HL-60 (cell line): ENCODE data around the gene PRR23B.

Experiments used
- SPI1 ChIP-seq: IDR thresholded peaks from 2 replicates; pipeline ENCODE4 v1.6.1; 2012; ENCODE audit warnings: low read depth, mild to moderate bottlenecking, borderline replicate concordance
- TF ChIP-seq, protein P1 (sequence below): IDR thresholded peaks from one replicate; pipeline ENCODE4 v1.5.1; 2011; ENCODE audit warnings: low read length, control low read depth, inconsistent platforms; ENCODE audit not compliant: insufficient read depth

- TF ChIP-seq, protein P1, sequence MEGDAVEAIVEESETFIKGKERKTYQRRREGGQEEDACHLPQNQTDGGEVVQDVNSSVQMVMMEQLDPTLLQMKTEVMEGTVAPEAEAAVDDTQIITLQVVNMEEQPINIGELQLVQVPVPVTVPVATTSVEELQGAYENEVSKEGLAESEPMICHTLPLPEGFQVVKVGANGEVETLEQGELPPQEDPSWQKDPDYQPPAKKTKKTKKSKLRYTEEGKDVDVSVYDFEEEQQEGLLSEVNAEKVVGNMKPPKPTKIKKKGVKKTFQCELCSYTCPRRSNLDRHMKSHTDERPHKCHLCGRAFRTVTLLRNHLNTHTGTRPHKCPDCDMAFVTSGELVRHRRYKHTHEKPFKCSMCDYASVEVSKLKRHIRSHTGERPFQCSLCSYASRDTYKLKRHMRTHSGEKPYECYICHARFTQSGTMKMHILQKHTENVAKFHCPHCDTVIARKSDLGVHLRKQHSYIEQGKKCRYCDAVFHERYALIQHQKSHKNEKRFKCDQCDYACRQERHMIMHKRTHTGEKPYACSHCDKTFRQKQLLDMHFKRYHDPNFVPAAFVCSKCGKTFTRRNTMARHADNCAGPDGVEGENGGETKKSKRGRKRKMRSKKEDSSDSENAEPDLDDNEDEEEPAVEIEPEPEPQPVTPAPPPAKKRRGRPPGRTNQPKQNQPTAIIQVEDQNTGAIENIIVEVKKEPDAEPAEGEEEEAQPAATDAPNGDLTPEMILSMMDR = no peak
- no peak for TF ChIP-seq SPI1
These were observed 34.8 kb downstream of the PRR23B start for GRCh38 chr3:138985932-138986331.
